Stomach (tissue), 9 donors: ENCODE measurements around the gene MTR. TPM values are rescaled to one million over a fixed set of nuclear protein-coding genes. Genes with fewer than 3 reads are reported as not detected.

ENCODE experiments used
- DNase-seq, 2 donors: peaks; one replicate each; pipeline versions ENCODE4 v3.0.0 to v3.0.0-alpha.2; 2013 to 2019
- H3K27ac ChIP-seq, 5 donors: fragments of 200-600 bp in 4 of 5; sonication (generic) in 4 of 5; one replicate each; pipeline ENCODE4 v1.5.1; 2013 to 2019; ENCODE audit warnings: mild to moderate bottlenecking in 1 of 5, moderate library complexity in 1 of 5
- H3K27me3 ChIP-seq, 3 donors: fragments of 200-600 bp; sonication (generic); one replicate each; pipeline ENCODE4 v1.5.1; 2017 to 2019; ENCODE audit warnings: mixed run types in 1 of 3
- H3K36me3 ChIP-seq, 4 donors: fragments of 200-600 bp; sonication (generic); 1 replicate in 3 of 4; 2 replicates in 1 of 4; pipeline ENCODE4 v1.5.1; 2016 to 2019
- H3K4me1 ChIP-seq, 4 donors: fragments of 200-600 bp; sonication (generic); one replicate each; pipeline ENCODE4 v1.5.1; 2016 to 2019
- H3K4me3 ChIP-seq, 4 donors: fragments of 200-600 bp; sonication (generic) in 3 of 4; one replicate each; pipeline ENCODE4 v1.5.1; 2016 to 2019; ENCODE audit warnings: mild to moderate bottlenecking in 1 of 4
- H3K9me3 ChIP-seq, 4 donors: fragments of 200-600 bp; sonication (generic); one replicate each; pipeline ENCODE4 v1.5.1; 2016 to 2019
- EP300 ChIP-seq: sonication (generic); formaldehyde crosslinking; IDR thresholded peaks from one replicate; pipeline ENCODE4 v1.6.1; 2017; ENCODE audit warnings: antibody characterized with exemption
- POLR2A ChIP-seq, 4 donors: fragments of 450-650 bp; IDR thresholded peaks; one replicate each; pipeline ENCODE4 v1.6.1; 2016; ENCODE audit warnings: antibody characterized with exemption in 4 of 4, control low read depth in 2 of 4, mild to moderate bottlenecking in 1 of 4, moderate library complexity in 1 of 4
- POLR2AphosphoS5 ChIP-seq, 3 donors: sonication (generic); formaldehyde crosslinking; IDR thresholded peaks; one replicate each; pipeline ENCODE4 v1.6.1; 2016; ENCODE audit warnings: antibody characterized with exemption in 3 of 3
- WGBS, 5 donors: extraction: QIAGEN DNeasy Blood & Tissue Kit in 3 of 5; methylation state at CpG; one replicate each; pipeline versions ENCODE4 v1.1.5 to v1.1.7; 2013 to 2018; 5-methylcytosine and 5-hydroxymethylcytosine counted together
- intact Hi-C: fragments of 100-400 bp; cut with DNase I; formaldehyde crosslinking; loops from one replicate; pipeline ENCODE4 v1.15.1; 2023; ENCODE audit warnings: low total_unique reads
- polyA plus RNA-seq, 3 donors: library from polyadenylated mRNA; stranded (reverse); fragments of 200-250 nt; gene quantifications; one replicate each; pipeline ENCODE4 v1.2.3, GENCODE V29; 2013
- total RNA-seq, 5 donors: library from RNA; depleted of rRNA; stranded (reverse); fragments of >200 nt; gene quantifications; one replicate each; pipeline versions ENCODE4 v1.1.0 to v1.2.3, GENCODE V29; 2014 to 2016
- TF ChIP-seq, protein P1 (sequence below), 7 experiments: fragments of 450-650 bp in 4 of 7; fragments of 200-600 bp in 3 of 7; sonication (generic) in 3 of 7; IDR thresholded peaks; one replicate each; pipeline ENCODE4 v1.5.1; 2016 to 2019; ENCODE audit warnings: antibody characterized with exemption in 7 of 7, control low read depth in 2 of 7, mild to moderate bottlenecking in 1 of 7
- donor health status: healthy with polysubstance abuse.
- donor health status: Bipolar disorder and iron deficiency.
- donor health status: healthy.

The MTR gene
- total and polyA plus RNA-seq, 8 donors = 3.1 to 57.3 (median 23.6) TPM

DNA sequence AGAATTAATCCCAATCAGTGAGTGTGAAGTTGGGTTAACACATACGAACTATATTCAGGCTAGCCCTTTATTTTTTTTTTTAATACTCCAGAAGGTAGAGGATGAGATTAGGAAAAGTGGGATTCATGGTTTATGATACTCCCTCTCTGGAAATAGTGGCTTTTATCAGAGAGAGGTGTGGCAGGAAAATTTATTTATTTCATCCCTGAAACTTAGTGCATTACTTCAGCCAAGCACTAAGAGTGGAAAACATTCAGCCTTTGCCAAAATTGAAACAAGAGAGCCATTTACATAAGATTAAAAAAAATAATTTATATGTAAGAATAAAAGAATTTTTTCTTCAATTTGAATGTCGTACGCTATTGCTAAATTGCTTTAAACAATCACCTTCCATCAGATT lies 35.0 kb downstream of the MTR start:
- TF ChIP-seq, protein P1, sequence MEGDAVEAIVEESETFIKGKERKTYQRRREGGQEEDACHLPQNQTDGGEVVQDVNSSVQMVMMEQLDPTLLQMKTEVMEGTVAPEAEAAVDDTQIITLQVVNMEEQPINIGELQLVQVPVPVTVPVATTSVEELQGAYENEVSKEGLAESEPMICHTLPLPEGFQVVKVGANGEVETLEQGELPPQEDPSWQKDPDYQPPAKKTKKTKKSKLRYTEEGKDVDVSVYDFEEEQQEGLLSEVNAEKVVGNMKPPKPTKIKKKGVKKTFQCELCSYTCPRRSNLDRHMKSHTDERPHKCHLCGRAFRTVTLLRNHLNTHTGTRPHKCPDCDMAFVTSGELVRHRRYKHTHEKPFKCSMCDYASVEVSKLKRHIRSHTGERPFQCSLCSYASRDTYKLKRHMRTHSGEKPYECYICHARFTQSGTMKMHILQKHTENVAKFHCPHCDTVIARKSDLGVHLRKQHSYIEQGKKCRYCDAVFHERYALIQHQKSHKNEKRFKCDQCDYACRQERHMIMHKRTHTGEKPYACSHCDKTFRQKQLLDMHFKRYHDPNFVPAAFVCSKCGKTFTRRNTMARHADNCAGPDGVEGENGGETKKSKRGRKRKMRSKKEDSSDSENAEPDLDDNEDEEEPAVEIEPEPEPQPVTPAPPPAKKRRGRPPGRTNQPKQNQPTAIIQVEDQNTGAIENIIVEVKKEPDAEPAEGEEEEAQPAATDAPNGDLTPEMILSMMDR (IDR thresholded peaks at IDR 0.05) = no peak
- TF ChIP-seq POLR2AphosphoS5 (IDR thresholded peaks at IDR 0.05) = no peak
- no peak for TF ChIP-seq POLR2A (IDR thresholded peaks at IDR 0.05)
- TF ChIP-seq EP300 = no peak
- Histone ChIP-seq H3K27ac (no peak overlapping the region), H3K9me3 (no peaks in the 10 kb centered on the region), H3K4me3 (no peak overlapping the region), H3K27me3 (no peaks in the 10 kb centered on the region), H3K36me3 (peaks cover 21 to 100% (median 99%) of the 10 kb centered on the region in 4 donors), H3K4me1 (no peaks in the 10 kb centered on the region)
- no peak for DNase-seq
- 63 to 96% (median 80%) methylated on average over 3 of the region's 3 CpGs for WGBS, 5 donors
- intact Hi-C loops = no loop called here

DNA sequence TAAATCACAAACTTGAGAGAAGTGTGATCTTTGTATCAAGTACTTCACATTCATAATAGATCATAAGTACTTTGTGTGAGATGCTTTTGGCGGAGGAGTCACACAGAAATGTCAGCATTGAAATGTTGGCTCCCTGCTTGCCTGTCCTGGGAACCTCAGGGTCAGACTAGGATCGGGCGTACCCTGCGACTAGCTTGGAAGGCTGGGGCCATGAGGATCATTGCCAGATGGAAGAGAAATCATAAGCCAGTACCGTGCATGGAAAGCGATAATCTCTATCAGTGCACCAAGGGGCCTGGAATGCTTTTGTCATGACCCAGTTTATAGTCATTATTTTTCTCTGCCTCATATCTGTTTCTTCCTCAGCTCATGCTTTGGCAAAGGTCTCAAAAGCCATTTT lies 35.5 kb downstream of the MTR start:
- TF ChIP-seq POLR2AphosphoS5 (IDR thresholded peaks at IDR 0.05) (no peak), POLR2A (IDR thresholded peaks at IDR 0.05) (no peak), EP300 (no peak)
- TF ChIP-seq, protein P1 (IDR thresholded peaks at IDR 0.05) = no peak
- peaks cover 16 to 100% (median 99%) of the 10 kb centered on the region in 4 donors for H3K36me3 ChIP-seq

DNA sequence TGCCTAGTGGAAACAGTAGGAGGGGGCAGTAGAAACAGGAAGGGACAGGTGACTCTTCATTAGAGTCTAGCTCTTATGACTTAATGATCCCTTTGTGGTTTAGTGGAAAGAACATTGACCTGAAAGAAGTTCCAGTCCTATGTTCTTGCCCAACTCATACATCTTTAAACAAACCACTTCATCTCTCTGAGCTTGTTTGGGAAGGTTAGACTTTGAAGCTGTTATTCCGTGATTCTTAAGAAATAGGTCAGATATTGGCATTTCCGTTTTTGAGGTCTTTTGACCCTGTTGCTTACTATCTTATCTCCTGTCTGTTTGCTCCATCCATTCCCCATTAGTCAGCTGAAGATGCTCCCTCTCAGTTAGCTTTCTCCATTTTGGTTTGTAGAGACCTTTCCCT lies 38.5 kb downstream of the MTR start:
- H3K27me3 ChIP-seq = no peaks in the 10 kb centered on the region
- H3K9me3 ChIP-seq = no peaks in the 10 kb centered on the region
- peaks cover 33 to 100% (median 99%) of the 10 kb centered on the region in 4 donors for H3K36me3 ChIP-seq
- TF ChIP-seq POLR2A (IDR thresholded peaks at IDR 0.05) (no peak), EP300 (no peak), POLR2AphosphoS5 (IDR thresholded peaks at IDR 0.05) (no peak)
- TF ChIP-seq, protein P1 (IDR thresholded peaks at IDR 0.05) = no peak
- no peak for DNase-seq
- WGBS, 5 donors = 85 to 95% (median 90%) methylated on average over 2 of the region's 2 CpGs
- H3K4me3 ChIP-seq = no peak overlapping the region
- H3K4me1 ChIP-seq = peaks cover 0 to 7% (median 0%) of the 10 kb centered on the region in 4 donors
- H3K27ac ChIP-seq = no peak overlapping the region
- intact Hi-C loops = no loop called here

More for the DNA sequence above, 35.5 kb downstream of the MTR start:
- peaks cover 0 to 3% (median 0%) of the 10 kb centered on the region in 4 donors for H3K4me1 ChIP-seq
- H3K27me3 ChIP-seq = no peaks in the 10 kb centered on the region
- no peak overlapping the region for H3K4me3 ChIP-seq
- intact Hi-C loops = no loop called here
- no peaks in the 10 kb centered on the region for H3K9me3 ChIP-seq
- H3K27ac ChIP-seq = no peak overlapping the region
- WGBS, 5 donors = 79 to 96% (median 89%) methylated on average over 6 of the region's 6 CpGs
- peak in 1 of 2 donors; percentile 16 for DNase-seq

DNA sequence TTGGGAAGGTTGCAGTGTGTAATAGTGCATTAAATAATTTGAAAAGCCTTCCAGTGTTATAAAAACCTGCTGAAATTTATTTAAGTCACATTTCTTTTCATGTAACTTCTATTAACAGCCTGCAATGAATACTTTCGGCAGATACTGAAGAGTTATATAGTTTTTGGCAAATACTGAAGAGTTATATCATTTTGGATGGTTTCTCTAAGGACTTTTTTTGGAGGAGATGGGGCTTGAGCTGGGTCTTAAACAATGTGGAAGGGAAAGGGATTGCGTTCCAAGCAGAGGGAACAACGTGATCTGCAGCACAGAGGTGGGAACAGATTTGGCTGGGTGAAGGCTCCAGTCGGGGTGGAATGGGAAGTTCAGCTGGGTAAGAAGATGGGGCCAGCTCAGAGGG lies 39.8 kb downstream of the MTR start:
- H3K4me1 ChIP-seq = peaks cover 0 to 7% (median 0%) of the 10 kb centered on the region in 4 donors
- DNase-seq = no peak
- intact Hi-C loops = no loop called here
- H3K27me3 ChIP-seq = no peaks in the 10 kb centered on the region
- no peaks in the 10 kb centered on the region for H3K9me3 ChIP-seq
- H3K27ac ChIP-seq = no peak overlapping the region
- H3K4me3 ChIP-seq = no peak overlapping the region
- no peak for TF ChIP-seq EP300
- TF ChIP-seq, protein P1 (IDR thresholded peaks at IDR 0.05) = no peak
- TF ChIP-seq POLR2A (IDR thresholded peaks at IDR 0.05) = no peak
- TF ChIP-seq POLR2AphosphoS5 (IDR thresholded peaks at IDR 0.05) = no peak
- 86 to 95% (median 87%) methylated on average over 4 of the region's 4 CpGs for WGBS, 5 donors
- peaks cover 30 to 100% (median 99%) of the 10 kb centered on the region in 4 donors for H3K36me3 ChIP-seq
